SK-N-MC (cell line): ENCODE results near the gene CREBZF.

Experiments
- EZH2 ChIP-seq: fragments of 200-600 bp; sonication (generic); IDR thresholded peaks from one replicate; pipeline ENCODE4 v1.6.1; 2017; ENCODE audit warnings: antibody characterized with exemption
- FOXP2 ChIP-seq: optimal IDR thresholded peaks from 2 replicates; pipeline ENCODE3; 2011; ENCODE audit warnings: mild to moderate bottlenecking, moderate library complexity; ENCODE audit not compliant: insufficient read depth; ENCODE audit errors: extremely low read length, control extremely low read depth
- POLR2AphosphoS5 ChIP-seq: IDR thresholded peaks from 2 replicates; pipeline ENCODE4 v1.6.1; 2012; ENCODE audit warnings: mild to moderate bottlenecking, low read depth, low read length, borderline replicate concordance

DNA sequence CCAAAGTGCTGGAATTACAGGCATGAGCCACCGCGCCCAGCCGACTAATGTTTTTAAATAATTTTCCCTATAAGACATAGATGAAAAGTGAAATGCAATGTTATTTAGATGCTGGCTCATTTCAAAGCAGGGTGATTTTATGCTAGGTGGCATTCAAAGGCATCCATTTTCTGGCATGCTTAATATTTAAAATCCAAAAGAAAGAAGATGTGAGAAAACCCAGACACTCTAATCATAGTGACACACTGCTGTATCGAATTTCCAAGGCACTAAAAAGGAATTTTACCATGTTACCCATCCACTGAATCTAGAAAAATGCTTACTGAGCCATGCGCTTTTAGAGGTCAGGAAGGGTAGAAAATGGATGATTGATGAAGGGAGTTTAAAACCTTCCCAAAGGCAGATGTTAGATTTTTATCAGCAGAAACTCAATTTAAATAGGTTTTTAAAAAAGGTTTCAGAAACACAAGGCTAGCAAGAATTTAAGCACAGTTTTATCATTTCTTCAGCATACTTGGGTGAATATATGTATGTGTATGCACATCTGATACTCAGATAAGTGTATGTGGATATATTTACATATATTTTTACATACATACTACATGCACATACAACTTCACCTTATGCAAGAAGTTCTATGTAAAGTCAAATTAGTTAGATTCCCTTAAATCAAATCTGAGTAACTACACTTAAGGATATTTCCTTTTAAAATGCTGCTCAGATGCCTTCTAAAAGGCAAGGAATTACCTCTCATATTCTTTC, 45.2 kb upstream of the CREBZF start:
- TF ChIP-seq EZH2 (no peak), POLR2AphosphoS5 (no peak), FOXP2 (no peak)
